ENCODE results near the gene CLN3.
"Not testable (repeated sequence)": the region's sequence is repeated elsewhere in the genome, so short reads cannot be mapped to it uniquely, and the experiment has no call there.

Gene CLN3

GRCh38 chr16:28528463-28528867 is 36.6 kb upstream of the CLN3 start:
- Histone ChIP-seq H3K27me3 (ENCODE audit: control insufficient read depth, insufficient read depth, low read length) (no peaks in the 10 kb centered on the region), H3K9me3 (ENCODE audit: control insufficient read depth, insufficient read depth, low read length) (no peaks in the 10 kb centered on the region), H3K4me3 (ENCODE audit: low read depth, low read length) (no peak overlapping the region), H3K27ac (ENCODE audit: low read depth, low read length) (no peak overlapping the region), H3K36me3 (ENCODE audit: control insufficient read depth, insufficient read depth, low read length) (no peaks in the 10 kb centered on the region), H3K4me1 (ENCODE audit: control insufficient read depth, insufficient read depth, low read length) (peaks cover 6% of the 10 kb centered on the region; the same call in 1 of the 2 replicates), H3K9ac (ENCODE audit: low read depth, low read length) (no peak overlapping the region)

DNA sequence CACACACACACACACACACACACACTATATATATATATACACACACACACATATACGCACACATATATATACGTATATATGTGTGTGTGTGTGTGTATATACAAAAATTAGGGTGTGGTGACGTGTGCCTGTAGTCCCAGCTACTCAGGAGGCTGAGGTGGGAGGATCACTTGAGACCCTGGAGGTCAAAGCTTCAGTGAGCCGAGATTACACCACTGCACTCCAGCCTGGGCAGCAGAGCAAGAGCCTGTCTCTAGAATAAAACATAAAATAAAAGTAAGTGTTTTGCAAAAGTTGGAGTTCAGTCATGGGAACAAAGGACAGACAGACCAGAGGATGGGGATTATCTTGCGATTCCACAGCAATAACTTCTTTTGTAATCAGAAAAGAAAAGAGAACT is 36.1 kb upstream of the CLN3 start:
- no peaks in the 10 kb centered on the region for H3K9me3 ChIP-seq (ENCODE audit: control insufficient read depth, insufficient read depth, low read length)

DNA sequence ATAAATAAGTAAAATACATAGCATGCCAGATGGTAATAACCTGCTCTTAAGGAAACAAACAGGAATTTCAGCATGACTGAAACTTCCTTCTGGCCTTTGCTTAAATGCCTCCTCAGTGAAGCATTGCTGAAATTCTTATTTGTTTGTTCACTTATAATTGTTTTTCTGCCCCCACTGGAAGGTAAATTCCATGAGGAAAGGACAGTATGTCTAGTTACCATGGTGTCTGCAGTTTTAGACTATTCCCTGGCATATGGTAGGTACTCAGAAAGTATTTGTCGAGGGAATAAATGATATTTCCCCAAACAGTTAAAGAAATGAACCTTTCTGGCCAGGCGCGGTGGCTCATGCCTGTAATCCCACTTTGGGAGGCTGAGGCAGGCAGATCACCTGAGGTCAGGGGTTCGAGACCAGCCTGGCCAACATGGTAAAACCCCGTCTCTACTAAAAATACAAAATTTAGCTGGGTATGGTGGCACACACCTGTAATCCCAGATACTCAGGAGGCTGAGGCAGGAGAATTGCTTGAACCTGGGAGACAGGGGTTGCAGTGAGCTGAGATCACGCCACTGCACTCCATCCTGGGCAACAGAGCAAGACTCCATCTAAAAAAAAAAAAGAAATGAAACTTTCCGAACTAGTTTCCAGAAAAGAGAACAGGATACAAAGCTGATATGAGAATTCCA is 35.4 kb upstream of the CLN3 start:
- not testable (repeated sequence) for H3K4me1 ChIP-seq (ENCODE audit: control insufficient read depth, insufficient read depth, low read length); H3K27ac ChIP-seq (ENCODE audit: low read depth, low read length); H3K36me3 ChIP-seq (ENCODE audit: control insufficient read depth, insufficient read depth, low read length); H3K9me3 ChIP-seq (ENCODE audit: control insufficient read depth, insufficient read depth, low read length); H3K4me3 ChIP-seq (ENCODE audit: low read depth, low read length); H3K27me3 ChIP-seq (ENCODE audit: control insufficient read depth, insufficient read depth, low read length); H3K9ac ChIP-seq (ENCODE audit: low read depth, low read length)

More for the DNA sequence above, 36.1 kb upstream of the CLN3 start:
- Histone ChIP-seq H3K27me3 (ENCODE audit: control insufficient read depth, insufficient read depth, low read length) (no peaks in the 10 kb centered on the region), H3K4me1 (ENCODE audit: control insufficient read depth, insufficient read depth, low read length) (peaks cover 6% of the 10 kb centered on the region; the same call in 1 of the 2 replicates), H3K27ac (ENCODE audit: low read depth, low read length) (no peak overlapping the region), H3K4me3 (ENCODE audit: low read depth, low read length) (no peak overlapping the region), H3K9ac (ENCODE audit: low read depth, low read length) (no peak overlapping the region), H3K36me3 (ENCODE audit: control insufficient read depth, insufficient read depth, low read length) (no peaks in the 10 kb centered on the region)

- Histone ChIP-seq H3K27me3 (ENCODE audit: control insufficient read depth, insufficient read depth, low read length) (no peaks in the 10 kb centered on the region), H3K27ac (ENCODE audit: low read depth, low read length) (no peak overlapping the region), H3K4me1 (ENCODE audit: control insufficient read depth, insufficient read depth, low read length) (no peaks in the 10 kb centered on the region), H3K36me3 (ENCODE audit: control insufficient read depth, insufficient read depth, low read length) (no peaks in the 10 kb centered on the region), H3K4me3 (ENCODE audit: low read depth, low read length) (no peak overlapping the region), H3K9ac (ENCODE audit: low read depth, low read length) (no peak overlapping the region), H3K9me3 (ENCODE audit: control insufficient read depth, insufficient read depth, low read length) (no peaks in the 10 kb centered on the region)
Measured at GRCh38 chr16:28526201-28527099, 34.6 kb upstream of the CLN3 start.

DNA sequence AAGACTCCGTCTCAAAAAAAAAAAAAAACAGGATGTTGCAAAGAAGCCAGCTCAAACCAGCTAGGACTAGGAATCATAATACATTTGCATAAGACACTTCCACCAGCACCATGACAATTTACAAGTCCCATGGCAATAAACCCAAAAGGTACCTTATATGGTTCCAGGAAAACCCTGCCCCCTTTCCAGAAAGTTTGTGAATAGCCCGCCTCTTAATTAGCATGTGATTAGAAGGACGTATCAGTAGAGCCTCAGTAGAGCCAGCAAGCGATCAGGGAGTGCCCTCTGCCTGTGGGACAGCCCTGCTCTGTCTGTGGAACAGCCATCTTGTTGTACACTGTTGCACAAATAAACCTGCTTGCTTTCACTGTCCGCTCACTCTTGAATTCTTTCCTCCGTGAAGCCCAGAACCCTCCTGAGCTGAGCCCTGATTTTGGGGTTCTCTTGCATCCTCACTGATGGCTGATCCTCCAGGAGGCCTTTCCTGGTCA is 32.9 kb upstream of the CLN3 start:
- no peak overlapping the region for H3K4me3 ChIP-seq (ENCODE audit: low read depth, low read length)
- no peaks in the 10 kb centered on the region for H3K4me1 ChIP-seq (ENCODE audit: control insufficient read depth, insufficient read depth, low read length)
- H3K36me3 ChIP-seq (ENCODE audit: control insufficient read depth, insufficient read depth, low read length): no peaks in the 10 kb centered on the region
- no peak overlapping the region for H3K9ac ChIP-seq (ENCODE audit: low read depth, low read length)
- H3K27me3 ChIP-seq (ENCODE audit: control insufficient read depth, insufficient read depth, low read length): no peaks in the 10 kb centered on the region
- H3K27ac ChIP-seq (ENCODE audit: low read depth, low read length): no peak overlapping the region
- H3K9me3 ChIP-seq (ENCODE audit: control insufficient read depth, insufficient read depth, low read length): no peaks in the 10 kb centered on the region

GRCh38 chr16:28522792-28523191 is 30.9 kb upstream of the CLN3 start:
- no peaks in the 10 kb centered on the region for H3K36me3 ChIP-seq (ENCODE audit: control insufficient read depth, insufficient read depth, low read length)
- no peaks in the 10 kb centered on the region for H3K27me3 ChIP-seq (ENCODE audit: control insufficient read depth, insufficient read depth, low read length)
- no peak overlapping the region for H3K9ac ChIP-seq (ENCODE audit: low read depth, low read length)
- H3K9me3 ChIP-seq (ENCODE audit: control insufficient read depth, insufficient read depth, low read length): no peaks in the 10 kb centered on the region
- H3K27ac ChIP-seq (ENCODE audit: low read depth, low read length): no peak overlapping the region
- no peaks in the 10 kb centered on the region for H3K4me1 ChIP-seq (ENCODE audit: control insufficient read depth, insufficient read depth, low read length)
- H3K4me3 ChIP-seq (ENCODE audit: low read depth, low read length): no peak overlapping the region

DNA sequence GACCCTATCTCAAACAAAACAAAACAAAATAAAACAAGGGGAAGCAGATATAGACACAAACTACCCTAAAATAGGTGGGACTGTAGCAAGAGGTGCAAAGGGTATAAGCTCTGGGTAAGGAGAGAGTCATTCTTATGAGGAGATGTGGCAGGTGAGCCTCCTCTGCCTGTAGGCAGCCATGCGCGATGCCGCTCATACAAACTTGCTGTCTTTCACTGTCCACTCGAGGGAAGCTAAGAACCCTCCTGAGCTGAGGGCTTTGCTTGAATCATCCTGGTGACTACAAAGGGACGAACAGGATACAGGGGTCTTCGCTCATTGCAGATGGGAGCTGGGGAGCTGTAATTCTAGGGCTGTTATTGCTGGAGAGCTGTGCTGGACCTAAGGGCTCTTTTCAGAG is 29.6 kb upstream of the CLN3 start:
- no peak overlapping the region for H3K9ac ChIP-seq (ENCODE audit: low read depth, low read length)

GRCh38 chr16:28520672-28521071 is 28.8 kb upstream of the CLN3 start:
- Histone ChIP-seq H3K27ac (ENCODE audit: low read depth, low read length) (no peak overlapping the region), H3K4me1 (ENCODE audit: control insufficient read depth, insufficient read depth, low read length) (no peaks in the 10 kb centered on the region), H3K9ac (ENCODE audit: low read depth, low read length) (no peak overlapping the region), H3K9me3 (ENCODE audit: control insufficient read depth, insufficient read depth, low read length) (no peaks in the 10 kb centered on the region), H3K36me3 (ENCODE audit: control insufficient read depth, insufficient read depth, low read length) (no peaks in the 10 kb centered on the region), H3K4me3 (ENCODE audit: low read depth, low read length) (no peak overlapping the region), H3K27me3 (ENCODE audit: control insufficient read depth, insufficient read depth, low read length) (no peaks in the 10 kb centered on the region)

More for the DNA sequence above, 29.6 kb upstream of the CLN3 start:
- Histone ChIP-seq H3K27ac (ENCODE audit: low read depth, low read length) (no peak overlapping the region), H3K9me3 (ENCODE audit: control insufficient read depth, insufficient read depth, low read length) (no peaks in the 10 kb centered on the region), H3K4me3 (ENCODE audit: low read depth, low read length) (no peak overlapping the region), H3K4me1 (ENCODE audit: control insufficient read depth, insufficient read depth, low read length) (no peaks in the 10 kb centered on the region), H3K27me3 (ENCODE audit: control insufficient read depth, insufficient read depth, low read length) (no peaks in the 10 kb centered on the region), H3K36me3 (ENCODE audit: control insufficient read depth, insufficient read depth, low read length) (no peaks in the 10 kb centered on the region)

GRCh38 chr16:28514246-28514645 is 22.4 kb upstream of the CLN3 start:
- H3K36me3 ChIP-seq (ENCODE audit: control insufficient read depth, insufficient read depth, low read length): no peaks in the 10 kb centered on the region
- H3K4me1 ChIP-seq (ENCODE audit: control insufficient read depth, insufficient read depth, low read length): no peaks in the 10 kb centered on the region
- H3K27ac ChIP-seq (ENCODE audit: low read depth, low read length): no peak overlapping the region
- H3K4me3 ChIP-seq (ENCODE audit: low read depth, low read length): no peak overlapping the region
- H3K27me3 ChIP-seq (ENCODE audit: control insufficient read depth, insufficient read depth, low read length): no peaks in the 10 kb centered on the region
- no peak overlapping the region for H3K9ac ChIP-seq (ENCODE audit: low read depth, low read length)
- H3K9me3 ChIP-seq (ENCODE audit: control insufficient read depth, insufficient read depth, low read length): no peaks in the 10 kb centered on the region

- Histone ChIP-seq H3K27me3 (ENCODE audit: control insufficient read depth, insufficient read depth, low read length) (no peaks in the 10 kb centered on the region), H3K36me3 (ENCODE audit: control insufficient read depth, insufficient read depth, low read length) (no peaks in the 10 kb centered on the region), H3K9ac (ENCODE audit: low read depth, low read length) (no peak overlapping the region), H3K27ac (ENCODE audit: low read depth, low read length) (no peak overlapping the region), H3K9me3 (ENCODE audit: control insufficient read depth, insufficient read depth, low read length) (no peaks in the 10 kb centered on the region), H3K4me3 (ENCODE audit: low read depth, low read length) (no peak overlapping the region), H3K4me1 (ENCODE audit: control insufficient read depth, insufficient read depth, low read length) (no peaks in the 10 kb centered on the region)
Measured at GRCh38 chr16:28513484-28514181, 21.8 kb upstream of the CLN3 start.
